Suprapubic skin (tissue), 3 donors: Measurements from ENCODE around the gene SCAMP2.

ENCODE experiments used
- CTCF ChIP-seq, 2 donors: fragments of 200-600 bp in 1 of 2; fragments of 450-650 bp in 1 of 2; sonication (generic) in 1 of 2; IDR thresholded peaks; one replicate each; pipeline ENCODE4 v1.5.1; 2016 to 2019; ENCODE audit warnings: antibody characterized with exemption in 2 of 2, mild to moderate bottlenecking in 1 of 2, moderate library complexity in 1 of 2
- POLR2AphosphoS5 ChIP-seq, 3 donors: sonication (generic); formaldehyde crosslinking; IDR thresholded peaks; one replicate each; pipeline ENCODE4 v1.6.1; 2017; ENCODE audit warnings: antibody characterized with exemption in 3 of 3

GRCh38 chr15:74795966-74796625 is 77.1 kb downstream of the SCAMP2 start:
- TF ChIP-seq POLR2AphosphoS5 (IDR thresholded peaks at IDR 0.05) (no peak), CTCF (IDR thresholded peaks at IDR 0.05) (no peak)
